Sigmoid colon (tissue), 7 donors: ENCODE results near the gene IL34. TPM values are rescaled to one million over a fixed set of nuclear protein-coding genes. Genes with fewer than 3 reads are reported as not detected.
A peak's percentile ranks its signal among the peaks of the same experiment; 100 is the strongest.

Experiments used
- DNase-seq: peaks from one replicate; pipeline ENCODE4 v3.0.0-alpha.2; 2019
- H3K27ac ChIP-seq, 4 donors: fragments of 200-600 bp; sonication (generic); one replicate each; pipeline ENCODE4 v1.5.1; 2016 to 2019; ENCODE audit warnings: mild to moderate bottlenecking in 1 of 4
- H3K27me3 ChIP-seq, 3 donors: fragments of 200-600 bp; sonication (generic); one replicate each; pipeline ENCODE4 v1.5.1; 2019; ENCODE audit warnings: mild to moderate bottlenecking in 1 of 3
- H3K36me3 ChIP-seq, 4 donors: fragments of 200-600 bp; sonication (generic); one replicate each; pipeline ENCODE4 v1.5.1; 2016 to 2019
- H3K4me1 ChIP-seq, 4 donors: fragments of 200-600 bp; sonication (generic); one replicate each; pipeline ENCODE4 v1.5.1; 2017 to 2019
- H3K4me3 ChIP-seq, 4 donors: fragments of 200-600 bp; sonication (generic); one replicate each; pipeline ENCODE4 v1.5.1; 2017 to 2019; ENCODE audit warnings: mild to moderate bottlenecking in 2 of 4, moderate library complexity in 1 of 4
- H3K9me3 ChIP-seq, 4 donors: fragments of 200-600 bp in 3 of 4; sonication (generic) in 3 of 4; one replicate each; pipeline versions ENCODE4 v1.5.1 to v1.6.1; 2013 to 2019
- EP300 ChIP-seq, 4 donors: sonication (generic); formaldehyde crosslinking; IDR thresholded peaks; one replicate each; pipeline ENCODE4 v1.6.1; 2017; ENCODE audit warnings: antibody characterized with exemption in 4 of 4
- POLR2A ChIP-seq, 2 donors: fragments of 450-650 bp; IDR thresholded peaks; one replicate each; pipeline ENCODE4 v1.6.1; 2016; ENCODE audit warnings: antibody characterized with exemption in 2 of 2, mild to moderate bottlenecking in 2 of 2, moderate library complexity in 2 of 2
- POLR2AphosphoS5 ChIP-seq, 4 donors: sonication (generic); formaldehyde crosslinking; IDR thresholded peaks; one replicate each; pipeline ENCODE4 v1.6.1; 2017; ENCODE audit warnings: antibody characterized with exemption in 4 of 4
- WGBS, 2 donors: extraction: QIAGEN DNeasy Blood & Tissue Kit; methylation state at CpG; one replicate each; pipeline ENCODE4 v1.1.7; 2013; 5-methylcytosine and 5-hydroxymethylcytosine counted together
- intact Hi-C: fragments of 100-400 bp; cut with DNase I; formaldehyde crosslinking; loops from one replicate; pipeline ENCODE4 v1.15.1; 2023
- polyA plus RNA-seq, 3 donors: library from polyadenylated mRNA; stranded (reverse); fragments of 200-250 nt; gene quantifications; one replicate each; pipeline ENCODE4 v1.2.3, GENCODE V29; 2013
- total RNA-seq, 4 donors: library from RNA; depleted of rRNA; stranded (reverse); fragments of >200 nt; gene quantifications; one replicate each; pipeline ENCODE4 v1.1.0, GENCODE V29; 2016
- TF ChIP-seq, protein P1 (sequence below), 4 experiments: fragments of 450-650 bp in 3 of 4; fragments of 200-600 bp in 1 of 4; IDR thresholded peaks; one replicate each; pipeline ENCODE4 v1.5.1; 2016 to 2019; ENCODE audit warnings: antibody characterized with exemption in 4 of 4, mild to moderate bottlenecking in 3 of 4, moderate library complexity in 2 of 4
- donor health status: healthy with polysubstance abuse.
- donor health status: Bipolar disorder and iron deficiency.
- donor health status: healthy.

IL34 gene
- total and polyA plus RNA-seq, 7 donors, result 1.8 to 5.5 (median 4.6) TPM; not detected in 2

DNA sequence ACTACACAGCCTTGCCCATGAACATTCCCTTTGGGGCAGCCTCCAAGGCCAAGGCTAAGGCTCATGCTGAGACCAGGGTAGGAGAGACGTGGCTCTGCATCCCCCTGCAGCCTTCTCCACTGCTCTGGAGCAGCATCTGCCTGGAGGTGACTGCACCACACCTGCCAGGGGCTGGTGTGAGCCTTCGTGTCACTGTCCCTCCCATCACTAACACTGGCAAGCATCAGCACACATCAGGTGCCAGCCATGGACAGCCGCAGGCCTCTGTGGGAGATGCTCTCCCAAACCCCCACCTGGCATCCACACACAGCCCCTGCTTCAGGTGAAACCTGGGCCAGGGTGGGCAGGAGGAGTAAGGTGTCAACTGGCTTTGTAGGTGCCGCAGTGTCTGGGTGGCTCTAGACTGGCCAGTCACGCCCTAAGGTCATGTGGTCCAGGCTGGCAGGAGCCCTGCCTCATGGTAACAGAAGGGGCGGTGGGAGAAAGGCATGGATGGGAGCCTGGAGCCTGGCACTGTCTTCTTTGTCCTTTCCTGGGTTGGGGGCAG is 57.5 kb downstream of the IL34 start:
- H3K36me3 ChIP-seq, result no peaks in the 10 kb centered on the region
- WGBS, 2 donors, result 81 to 88% methylated on average over 6 of the region's 6 CpGs
- H3K9me3 ChIP-seq, result no peaks in the 10 kb centered on the region
- TF ChIP-seq POLR2AphosphoS5 (IDR thresholded peaks at IDR 0.05) (no peak), POLR2A (IDR thresholded peaks at IDR 0.05) (no peak), EP300 (IDR thresholded peaks at IDR 0.05) (no peak)
- TF ChIP-seq, protein P1, sequence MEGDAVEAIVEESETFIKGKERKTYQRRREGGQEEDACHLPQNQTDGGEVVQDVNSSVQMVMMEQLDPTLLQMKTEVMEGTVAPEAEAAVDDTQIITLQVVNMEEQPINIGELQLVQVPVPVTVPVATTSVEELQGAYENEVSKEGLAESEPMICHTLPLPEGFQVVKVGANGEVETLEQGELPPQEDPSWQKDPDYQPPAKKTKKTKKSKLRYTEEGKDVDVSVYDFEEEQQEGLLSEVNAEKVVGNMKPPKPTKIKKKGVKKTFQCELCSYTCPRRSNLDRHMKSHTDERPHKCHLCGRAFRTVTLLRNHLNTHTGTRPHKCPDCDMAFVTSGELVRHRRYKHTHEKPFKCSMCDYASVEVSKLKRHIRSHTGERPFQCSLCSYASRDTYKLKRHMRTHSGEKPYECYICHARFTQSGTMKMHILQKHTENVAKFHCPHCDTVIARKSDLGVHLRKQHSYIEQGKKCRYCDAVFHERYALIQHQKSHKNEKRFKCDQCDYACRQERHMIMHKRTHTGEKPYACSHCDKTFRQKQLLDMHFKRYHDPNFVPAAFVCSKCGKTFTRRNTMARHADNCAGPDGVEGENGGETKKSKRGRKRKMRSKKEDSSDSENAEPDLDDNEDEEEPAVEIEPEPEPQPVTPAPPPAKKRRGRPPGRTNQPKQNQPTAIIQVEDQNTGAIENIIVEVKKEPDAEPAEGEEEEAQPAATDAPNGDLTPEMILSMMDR (IDR thresholded peaks at IDR 0.05), result no peak
- peaks cover 6 to 98% (median 95%) of the 10 kb centered on the region in 4 donors for H3K4me1 ChIP-seq
- DNase-seq, result no peak
- H3K4me3 ChIP-seq, result no peak overlapping the region
- intact Hi-C loops, result loop anchor here (2.0 to 5.0 kb wide), 2 partner anchors 13 to 33 kb away; no protein-coding TSS in a partner anchor
- no peaks in the 10 kb centered on the region for H3K27me3 ChIP-seq
- H3K27ac ChIP-seq, result peak overlapping the region; percentile 92 to 99 (median 98)

- Histone ChIP-seq H3K36me3 (no peaks in the 10 kb centered on the region), H3K27me3 (no peaks in the 10 kb centered on the region), H3K9me3 (no peaks in the 10 kb centered on the region), H3K4me3 (no peak overlapping the region), H3K4me1 (peaks cover 6 to 100% (median 98%) of the 10 kb centered on the region in 4 donors), H3K27ac (peak overlapping the region; percentile 92 to 99 (median 98))
- DNase-seq, result no peak
- intact Hi-C loops, result loop anchor here (2.0 to 5.0 kb wide), 2 partner anchors 14 to 33 kb away; no protein-coding TSS in a partner anchor
- TF ChIP-seq, protein P1 (IDR thresholded peaks at IDR 0.05), result no peak
- TF ChIP-seq POLR2AphosphoS5 (IDR thresholded peaks at IDR 0.05), result no peak
- WGBS, 2 donors, result 81 to 85% methylated on average over 11 of the region's 11 CpGs
These were observed 58.2 kb downstream of the IL34 start for GRCh38 chr16:70704586-70704985.

DNA sequence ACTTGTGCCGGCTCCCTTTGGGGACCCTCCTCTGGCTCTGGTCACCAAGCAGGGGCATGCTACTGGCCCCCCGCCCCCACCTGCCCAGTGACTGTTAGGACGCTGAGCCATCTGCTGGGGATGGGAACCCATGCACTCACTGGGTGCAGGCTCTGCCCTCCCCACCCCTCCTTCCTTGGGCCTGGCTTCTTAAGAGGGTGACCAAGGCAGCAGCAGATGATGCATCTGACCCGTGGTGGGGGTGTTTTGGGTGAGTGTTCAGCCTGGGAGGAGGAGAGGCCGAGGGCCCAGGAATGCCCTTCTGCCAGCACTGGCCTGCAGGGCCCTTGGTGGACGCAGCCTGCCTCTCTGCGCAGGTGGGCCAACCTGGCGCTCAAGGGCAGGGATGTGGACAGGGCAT is 58.7 kb downstream of the IL34 start:
- 91 to 93% methylated on average over 8 of the region's 8 CpGs for WGBS, 2 donors
- Histone ChIP-seq H3K36me3 (no peaks in the 10 kb centered on the region), H3K4me3 (no peak overlapping the region), H3K27me3 (no peaks in the 10 kb centered on the region), H3K27ac (peak overlapping the region; percentile 92 to 99 (median 98)), H3K4me1 (peaks cover 6 to 100% (median 99%) of the 10 kb centered on the region in 4 donors), H3K9me3 (no peaks in the 10 kb centered on the region)
- TF ChIP-seq EP300 (IDR thresholded peaks at IDR 0.05) (no peak), POLR2AphosphoS5 (IDR thresholded peaks at IDR 0.05) (no peak), POLR2A (IDR thresholded peaks at IDR 0.05) (no peak)
- TF ChIP-seq, protein P1 (IDR thresholded peaks at IDR 0.05), result no peak
- DNase-seq, result no peak
- intact Hi-C loops, result loop anchor here (2.0 kb wide), 1 partner anchor 14 kb away; no protein-coding TSS in a partner anchor

- WGBS, 2 donors, result 70 to 86% methylated on average over 7 of the region's 7 CpGs
- Histone ChIP-seq H3K4me1 (peaks cover 6 to 99% (median 98%) of the 10 kb centered on the region in 4 donors), H3K27ac (peak overlapping the region; percentile 92 to 99 (median 98)), H3K9me3 (no peaks in the 10 kb centered on the region), H3K36me3 (no peaks in the 10 kb centered on the region), H3K4me3 (no peak overlapping the region), H3K27me3 (no peaks in the 10 kb centered on the region)
- DNase-seq, result peak; percentile 90
- intact Hi-C loops, result no loop called here
- no peak for TF ChIP-seq POLR2A (IDR thresholded peaks at IDR 0.05)
- peak in 2 of 4 donors; percentile 54 to 85 for TF ChIP-seq EP300 (IDR thresholded peaks at IDR 0.05)
- peak; percentile 64 to 78 (median 72) for TF ChIP-seq POLR2AphosphoS5 (IDR thresholded peaks at IDR 0.05)
- TF ChIP-seq, protein P1 (IDR thresholded peaks at IDR 0.05), result no peak
These were observed 60.6 kb downstream of the IL34 start for GRCh38 chr16:70706948-70707465.
